ENCODE data around the gene N4BP3. TPM values are rescaled to one million over a fixed set of nuclear protein-coding genes. Genes with fewer than 3 reads are reported as not detected.

N4BP3 gene
- total RNA-seq, 1 donor from 2014 or later = 1.8 TPM

DNA sequence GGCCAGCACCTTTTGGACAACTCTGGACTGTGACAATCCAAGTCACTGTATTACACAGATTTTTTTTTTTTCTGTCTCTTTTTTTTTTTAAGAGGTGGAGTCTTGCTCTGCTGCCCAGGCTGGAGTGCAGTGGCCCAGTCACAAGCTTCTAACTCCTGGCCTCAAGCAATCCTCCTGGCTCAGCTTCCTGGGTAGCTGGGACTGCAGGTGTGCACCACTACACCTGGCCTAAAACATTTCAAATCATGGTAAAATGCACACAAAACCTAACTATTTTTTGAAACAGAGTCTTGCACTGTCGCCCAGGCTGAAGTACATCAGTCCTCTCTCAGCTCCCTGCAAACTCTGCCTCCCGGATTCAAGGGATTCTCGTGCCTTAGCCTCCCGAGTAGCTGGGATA, 7.2 kb upstream of the N4BP3 start:
- TF ChIP-seq, protein P1, sequence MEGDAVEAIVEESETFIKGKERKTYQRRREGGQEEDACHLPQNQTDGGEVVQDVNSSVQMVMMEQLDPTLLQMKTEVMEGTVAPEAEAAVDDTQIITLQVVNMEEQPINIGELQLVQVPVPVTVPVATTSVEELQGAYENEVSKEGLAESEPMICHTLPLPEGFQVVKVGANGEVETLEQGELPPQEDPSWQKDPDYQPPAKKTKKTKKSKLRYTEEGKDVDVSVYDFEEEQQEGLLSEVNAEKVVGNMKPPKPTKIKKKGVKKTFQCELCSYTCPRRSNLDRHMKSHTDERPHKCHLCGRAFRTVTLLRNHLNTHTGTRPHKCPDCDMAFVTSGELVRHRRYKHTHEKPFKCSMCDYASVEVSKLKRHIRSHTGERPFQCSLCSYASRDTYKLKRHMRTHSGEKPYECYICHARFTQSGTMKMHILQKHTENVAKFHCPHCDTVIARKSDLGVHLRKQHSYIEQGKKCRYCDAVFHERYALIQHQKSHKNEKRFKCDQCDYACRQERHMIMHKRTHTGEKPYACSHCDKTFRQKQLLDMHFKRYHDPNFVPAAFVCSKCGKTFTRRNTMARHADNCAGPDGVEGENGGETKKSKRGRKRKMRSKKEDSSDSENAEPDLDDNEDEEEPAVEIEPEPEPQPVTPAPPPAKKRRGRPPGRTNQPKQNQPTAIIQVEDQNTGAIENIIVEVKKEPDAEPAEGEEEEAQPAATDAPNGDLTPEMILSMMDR (IDR thresholded peaks at IDR 0.05; ENCODE audit: borderline replicate concordance) = no peak
- Histone ChIP-seq H3K27ac (replicated peaks) (no peak overlapping the region), H3K4me3 (no peak overlapping the region), H3K4me1 (no peaks in the 10 kb centered on the region), H3K27me3 (ENCODE audit: low read depth) (peaks cover 7% of the 10 kb centered on the region), H3K9me3 (replicated peaks) (no peaks in the 10 kb centered on the region), H3K36me3 (no peaks in the 10 kb centered on the region)
- intact Hi-C loops (cut with micrococcal nuclease) = no loop called here
- DNase-seq = no peak

DNA sequence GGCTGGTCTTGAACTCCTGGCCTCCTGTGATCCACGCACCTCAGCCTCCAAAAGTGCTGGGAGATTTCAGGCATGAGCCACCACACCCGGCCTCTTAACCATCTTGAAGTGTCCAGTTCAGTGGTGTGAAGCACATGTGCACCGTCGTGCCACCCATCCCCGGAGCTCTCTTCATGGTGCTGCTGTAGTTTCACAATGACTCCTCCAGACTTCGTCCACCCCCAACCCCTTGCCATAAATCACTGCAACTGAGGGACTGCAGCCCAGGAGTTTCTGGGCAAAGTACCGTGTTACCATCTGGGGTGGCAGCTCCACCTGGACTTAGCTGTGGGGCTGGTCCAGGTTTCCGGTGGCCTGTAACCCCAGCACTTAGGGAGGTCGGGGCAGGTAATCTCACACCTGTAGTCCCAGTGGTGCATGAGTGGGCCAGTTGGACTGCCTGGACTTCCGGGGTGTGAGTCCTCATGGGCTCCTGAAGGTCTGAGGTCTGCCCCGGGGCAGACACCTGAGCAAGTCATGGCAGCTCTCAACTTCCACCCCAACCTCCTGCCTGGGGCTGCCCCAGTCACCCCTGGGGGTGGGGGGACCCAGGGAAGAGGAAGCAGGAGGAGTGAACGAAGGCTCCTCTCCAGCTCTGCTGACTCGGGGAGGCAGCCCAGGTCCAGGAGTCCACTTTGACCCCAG, 6.6 kb upstream of the N4BP3 start:
- intact Hi-C loops (cut with micrococcal nuclease) = no loop called here
- TF ChIP-seq, protein P1 (IDR thresholded peaks at IDR 0.05; ENCODE audit: borderline replicate concordance) = no peak
- H3K27ac ChIP-seq (replicated peaks) = no peak overlapping the region
- H3K9me3 ChIP-seq (replicated peaks) = no peaks in the 10 kb centered on the region
- no peaks in the 10 kb centered on the region for H3K36me3 ChIP-seq
- H3K4me3 ChIP-seq = no peak overlapping the region
- DNase-seq = no peak
- no peaks in the 10 kb centered on the region for H3K4me1 ChIP-seq
- peaks cover 13% of the 10 kb centered on the region for H3K27me3 ChIP-seq (ENCODE audit: low read depth)

GRCh38 chr5:178107756-178108310, 5.5 kb upstream of the N4BP3 start:
- Histone ChIP-seq H3K27me3 (ENCODE audit: low read depth) (peaks cover 22% of the 10 kb centered on the region), H3K36me3 (no peaks in the 10 kb centered on the region), H3K27ac (replicated peaks) (no peak overlapping the region), H3K4me1 (peaks cover under 1% of the 10 kb centered on the region), H3K4me3 (no peak overlapping the region), H3K9me3 (replicated peaks) (peaks cover 6% of the 10 kb centered on the region)
- TF ChIP-seq, protein P1 (IDR thresholded peaks at IDR 0.05; ENCODE audit: borderline replicate concordance) = no peak
- DNase-seq = no peak
- intact Hi-C loops (cut with micrococcal nuclease) = no loop called here

- Histone ChIP-seq H3K9me3 (replicated peaks) (peaks cover 6% of the 10 kb centered on the region), H3K4me1 (peaks cover 5% of the 10 kb centered on the region), H3K4me3 (no peak overlapping the region), H3K27me3 (ENCODE audit: low read depth) (peaks cover 28% of the 10 kb centered on the region), H3K36me3 (no peaks in the 10 kb centered on the region), H3K27ac (replicated peaks) (no peak overlapping the region)
- intact Hi-C loops (cut with micrococcal nuclease) = no loop called here
- TF ChIP-seq, protein P1 (IDR thresholded peaks at IDR 0.05; ENCODE audit: borderline replicate concordance) = no peak
- no peak for DNase-seq
These were observed 4.9 kb upstream of the N4BP3 start for GRCh38 chr5:178108446-178108845.

- intact Hi-C loops (cut with micrococcal nuclease) = no loop called here
- no peaks in the 10 kb centered on the region for H3K36me3 ChIP-seq
- no peak for DNase-seq
- no peak overlapping the region for H3K4me3 ChIP-seq
- H3K4me1 ChIP-seq = peaks cover 10% of the 10 kb centered on the region
- peaks cover 33% of the 10 kb centered on the region for H3K27me3 ChIP-seq (ENCODE audit: low read depth)
- H3K27ac ChIP-seq (replicated peaks) = no peak overlapping the region
- H3K9me3 ChIP-seq (replicated peaks) = peaks cover 6% of the 10 kb centered on the region
- TF ChIP-seq, protein P1 (IDR thresholded peaks at IDR 0.05; ENCODE audit: borderline replicate concordance) = no peak
These were observed 4.4 kb upstream of the N4BP3 start for GRCh38 chr5:178108966-178109365.
